HUES64 (cell line): ENCODE results near the gene CENPO.
"Not testable (repeated sequence)": the region's sequence is repeated elsewhere in the genome, so short reads cannot be mapped to it uniquely, and the experiment has no call there.

ENCODE experiments used
- H3K27ac ChIP-seq: 2 replicates; pipeline ENCODE4 v1.7.0; 2013; ENCODE audit warnings: low read depth, low read length, inconsistent platforms
- H3K27me3 ChIP-seq: 2 replicates; pipeline ENCODE4 v1.6.1; 2013; ENCODE audit warnings: mild to moderate bottlenecking, low read length; ENCODE audit not compliant: insufficient read depth
- H3K36me3 ChIP-seq: 2 replicates; pipeline ENCODE4 v1.6.1; 2013; ENCODE audit warnings: mild to moderate bottlenecking, low read length; ENCODE audit not compliant: insufficient read depth
- H3K4me1 ChIP-seq: 2 replicates; pipeline ENCODE4 v1.6.1; 2013; ENCODE audit warnings: mild to moderate bottlenecking, low read length, moderate library complexity; ENCODE audit not compliant: insufficient read depth
- H3K4me3 ChIP-seq: 2 replicates; pipeline ENCODE4 v1.5.1; 2013; ENCODE audit warnings: mild to moderate bottlenecking, low read length, moderate library complexity
- H3K9ac ChIP-seq: 2 replicates; pipeline ENCODE4 v1.6.1; 2013; ENCODE audit warnings: mild to moderate bottlenecking, low read depth, low read length
- H3K9me3 ChIP-seq: 2 replicates; pipeline ENCODE4 v1.6.1; 2013; ENCODE audit warnings: low read depth, low read length; ENCODE audit not compliant: insufficient read depth
- WGBS: fragments of 150-250, 120-280 bp; methylation state at CpG from one replicate; pipeline ENCODE4 v1.1.7; 2013; ENCODE audit warnings: missing lambda C conversion rate; 5-methylcytosine and 5-hydroxymethylcytosine counted together

CENPO gene

GRCh38 chr2:24832521-24832920 lies 39.3 kb downstream of the CENPO start:
- peaks cover 14% of the 10 kb centered on the region for H3K4me1 ChIP-seq
- H3K9me3 ChIP-seq = no peaks in the 10 kb centered on the region
- 69% methylated on average over 9 of the region's 9 CpGs for WGBS
- H3K36me3 ChIP-seq = peaks cover 30% of the 10 kb centered on the region
- no peak overlapping the region for H3K4me3 ChIP-seq
- H3K27me3 ChIP-seq = no peaks in the 10 kb centered on the region
- H3K27ac ChIP-seq = 0 out of 2 replicates have a peak overlapping the region, but pooled peaks have one; percentile 13
- no peak overlapping the region; the same call in 1 of the 2 replicates for H3K9ac ChIP-seq

DNA sequence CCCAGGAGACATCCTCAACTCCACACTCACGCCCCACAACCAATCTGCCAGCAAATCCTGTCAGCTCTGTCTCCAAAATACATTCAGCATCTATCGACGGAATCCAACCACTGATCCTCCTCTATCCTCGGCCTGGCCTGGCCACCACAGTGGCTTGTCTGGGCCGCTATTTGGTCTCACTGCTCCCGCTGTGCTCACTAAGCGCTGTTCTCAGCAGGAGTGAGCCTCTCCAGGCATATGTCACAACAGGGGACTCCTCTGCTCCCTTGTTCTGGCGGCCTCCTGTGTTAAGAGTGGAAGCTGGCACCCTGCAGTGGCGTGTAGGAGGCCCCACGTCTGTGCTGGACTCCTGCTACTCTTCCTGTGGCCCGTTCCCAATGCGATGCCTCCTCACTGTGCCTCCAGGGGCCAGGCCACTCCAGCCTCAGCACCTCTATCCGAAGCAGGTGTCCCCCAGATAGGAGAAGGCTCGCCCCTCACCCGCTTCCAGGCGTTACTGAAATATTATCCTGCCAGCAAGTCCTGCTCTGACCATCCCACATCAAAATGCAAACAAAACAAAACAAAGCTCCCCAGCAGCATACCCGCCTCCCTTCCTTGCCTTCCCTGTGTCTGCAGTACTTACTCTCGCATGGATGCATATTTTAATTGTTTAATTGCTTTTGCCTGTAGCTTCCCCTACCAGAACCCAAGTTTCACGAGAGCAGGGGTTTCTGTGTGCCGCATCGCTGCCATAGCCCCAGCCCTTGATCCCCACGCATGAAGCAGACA lies 39.9 kb downstream of the CENPO start:
- H3K4me1 ChIP-seq = peaks cover 14% of the 10 kb centered on the region
- H3K27me3 ChIP-seq = no peaks in the 10 kb centered on the region
- no peak overlapping the region for H3K4me3 ChIP-seq
- H3K27ac ChIP-seq = 0 out of 2 replicates have a peak overlapping the region, but pooled peaks have one; percentile 13
- 51% methylated on average over 22 of the region's 22 CpGs for WGBS
- no peaks in the 10 kb centered on the region for H3K9me3 ChIP-seq
- H3K9ac ChIP-seq = no peak overlapping the region
- H3K36me3 ChIP-seq = peaks cover 32% of the 10 kb centered on the region

DNA sequence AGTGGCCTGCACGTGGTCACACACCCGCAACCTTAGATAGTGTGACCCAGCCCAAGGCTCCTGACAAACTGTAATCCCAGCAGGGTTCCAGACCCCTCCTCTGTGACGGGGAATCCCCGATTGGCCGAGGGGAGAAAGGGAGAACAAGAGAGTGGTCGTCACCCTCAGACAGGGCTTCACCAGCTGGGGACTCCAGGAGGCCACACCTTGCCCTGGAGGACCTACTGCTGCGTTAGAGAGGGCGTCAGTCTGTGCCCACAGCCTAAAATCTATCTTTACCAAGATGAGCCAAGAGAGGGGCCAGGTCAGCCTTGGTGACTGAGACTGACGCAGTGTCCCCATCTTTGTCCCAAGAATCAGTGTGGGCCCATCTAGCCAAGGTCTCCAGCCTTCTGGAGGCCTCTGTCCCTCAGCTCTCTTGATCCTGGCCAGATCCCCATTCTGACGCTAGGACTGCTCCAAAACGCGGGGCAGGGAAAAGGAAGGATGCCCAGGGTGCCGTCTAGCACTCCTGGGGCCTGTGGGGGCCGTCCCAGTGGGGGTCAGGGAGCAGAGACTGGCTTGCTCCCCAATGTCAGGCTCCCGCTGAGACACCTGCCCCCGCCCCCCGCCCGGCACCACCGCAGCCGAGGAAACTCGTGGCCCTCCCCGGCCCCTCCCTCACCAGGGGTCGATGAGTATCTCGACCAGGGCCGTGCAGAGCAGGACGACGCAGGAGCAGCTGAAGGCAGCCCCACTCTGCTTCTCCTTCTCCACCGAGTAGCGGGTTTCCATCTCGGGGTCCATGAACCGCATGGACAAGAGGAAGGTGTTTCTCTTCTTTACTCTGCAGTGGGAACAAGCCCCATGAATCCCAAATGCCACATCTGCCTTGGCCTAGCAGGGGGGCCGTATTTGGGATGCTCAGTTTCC lies 40.9 kb downstream of the CENPO start:
- Histone ChIP-seq H3K9me3 (no peaks in the 10 kb centered on the region), H3K4me1 (peaks cover 14% of the 10 kb centered on the region), H3K4me3 (no peak overlapping the region), H3K27me3 (no peaks in the 10 kb centered on the region), H3K36me3 (peaks cover 32% of the 10 kb centered on the region), H3K27ac (no peak overlapping the region), H3K9ac (no peak overlapping the region)
- WGBS = 92% methylated on average over 32 of the region's 32 CpGs

DNA sequence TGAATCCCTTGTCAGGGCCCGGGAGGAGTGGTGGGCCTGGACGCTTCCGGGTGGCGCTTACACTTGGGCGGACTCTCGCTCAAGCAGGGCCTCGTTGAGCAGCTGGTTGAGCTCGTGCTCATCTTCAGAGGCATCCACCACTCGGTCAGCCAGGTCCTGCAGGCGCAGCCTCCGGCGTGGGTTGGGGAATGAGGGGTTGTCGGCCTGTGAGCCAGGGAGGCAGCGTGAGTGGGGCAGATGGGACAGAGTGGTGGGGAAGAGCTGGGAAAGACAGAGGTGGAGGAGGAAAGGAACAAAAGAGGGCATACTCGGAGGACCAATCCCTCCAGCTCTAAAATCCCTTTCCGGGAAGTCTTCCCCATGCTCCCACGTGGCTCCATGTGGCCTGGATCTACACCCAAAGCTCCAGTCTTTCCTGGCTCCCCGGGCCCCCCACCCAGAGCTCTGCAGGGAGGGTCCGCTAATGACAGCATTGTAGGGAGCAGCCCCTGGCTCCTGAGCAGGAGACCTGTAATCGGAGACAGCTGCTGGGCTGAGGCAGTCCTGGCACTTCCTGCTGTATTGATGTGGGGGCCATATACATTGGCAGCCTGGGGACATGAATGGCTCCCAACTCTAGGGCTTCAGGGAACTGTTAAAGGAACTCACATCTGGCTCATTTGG lies 41.6 kb downstream of the CENPO start:
- WGBS = 94% methylated on average over 20 of the region's 20 CpGs
- peaks cover 32% of the 10 kb centered on the region for H3K36me3 ChIP-seq

DNA sequence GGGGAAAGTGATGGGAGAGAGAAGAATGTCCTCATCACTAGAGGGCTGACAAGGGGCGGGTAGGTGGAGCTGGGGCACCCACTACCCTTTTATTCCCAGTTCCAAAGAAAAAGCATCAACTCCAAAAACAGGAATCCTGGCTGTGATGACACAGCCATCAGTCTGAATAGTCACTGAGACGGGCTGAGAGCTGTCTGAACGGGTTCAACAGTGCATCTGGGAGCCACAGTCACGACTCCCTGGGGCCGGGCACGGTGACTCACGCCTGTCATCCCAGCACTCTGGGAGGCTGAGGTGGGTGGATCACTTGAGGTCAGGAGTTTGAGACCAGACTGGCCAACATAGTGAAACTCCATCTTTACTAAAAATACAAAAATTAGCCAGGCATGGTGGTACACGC lies 42.2 kb downstream of the CENPO start:
- H3K27me3 ChIP-seq = not testable (repeated sequence)

More for the DNA sequence above, 41.6 kb downstream of the CENPO start:
- H3K9me3 ChIP-seq = no peaks in the 10 kb centered on the region
- peaks cover 14% of the 10 kb centered on the region for H3K4me1 ChIP-seq
- no peaks in the 10 kb centered on the region for H3K27me3 ChIP-seq
- no peak overlapping the region for H3K27ac ChIP-seq
- H3K9ac ChIP-seq = no peak overlapping the region
- H3K4me3 ChIP-seq = no peak overlapping the region

GRCh38 chr2:24836206-24836605 lies 43.0 kb downstream of the CENPO start:
- no peaks in the 10 kb centered on the region for H3K9me3 ChIP-seq
- no peak overlapping the region for H3K27ac ChIP-seq
- H3K27me3 ChIP-seq = no peaks in the 10 kb centered on the region
- H3K36me3 ChIP-seq = peaks cover 25% of the 10 kb centered on the region
- H3K9ac ChIP-seq = no peak overlapping the region
- no peak overlapping the region for H3K4me3 ChIP-seq
- 94% methylated on average over 8 of the region's 8 CpGs for WGBS
- H3K4me1 ChIP-seq = peaks cover 14% of the 10 kb centered on the region

More for the DNA sequence above, 42.2 kb downstream of the CENPO start:
- not testable (repeated sequence) for H3K27ac ChIP-seq, H3K9me3 ChIP-seq, H3K4me3 ChIP-seq, H3K9ac ChIP-seq
- Histone ChIP-seq H3K4me1 (peaks cover 14% of the 10 kb centered on the region), H3K36me3 (peaks cover 32% of the 10 kb centered on the region)
- WGBS = 92% methylated on average over 8 of the region's 8 CpGs

GRCh38 chr2:24836706-24837105 lies 43.5 kb downstream of the CENPO start:
- Histone ChIP-seq H3K4me1 (peaks cover 14% of the 10 kb centered on the region), H3K9me3 (no peaks in the 10 kb centered on the region), H3K9ac (no peak overlapping the region), H3K36me3 (peaks cover 22% of the 10 kb centered on the region), H3K27ac (no peak overlapping the region), H3K4me3 (no peak overlapping the region), H3K27me3 (no peaks in the 10 kb centered on the region)
- 95% methylated on average over 9 of the region's 9 CpGs for WGBS

DNA sequence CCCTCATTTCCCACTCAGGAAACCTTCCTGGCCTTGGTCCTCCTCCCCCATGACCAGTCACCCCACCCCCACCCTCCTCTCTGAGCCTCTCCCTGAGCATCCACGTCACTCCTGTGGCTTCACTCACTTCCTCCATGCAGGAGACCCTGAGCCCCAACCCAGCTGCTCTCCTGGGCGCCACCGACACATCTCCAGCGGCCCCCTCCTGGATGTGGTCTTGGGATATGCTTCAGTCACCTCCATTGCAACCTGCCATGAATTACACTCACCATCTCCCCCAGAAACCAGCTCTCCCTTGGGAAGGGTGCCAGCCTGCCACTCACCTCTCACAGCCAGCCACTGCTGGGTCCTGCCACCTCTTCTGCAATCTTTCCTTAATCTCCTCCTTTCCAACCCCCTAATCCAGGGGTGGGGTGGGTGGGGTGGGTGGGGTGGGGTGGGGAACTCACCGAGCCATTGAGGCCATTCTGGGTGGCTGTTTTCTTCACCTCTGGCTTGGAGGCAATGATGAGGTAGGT lies 44.8 kb downstream of the CENPO start:
- Histone ChIP-seq H3K4me3 (no peak overlapping the region), H3K9me3 (no peaks in the 10 kb centered on the region), H3K27ac (no peak overlapping the region), H3K36me3 (peaks cover 22% of the 10 kb centered on the region), H3K4me1 (peaks cover 4% of the 10 kb centered on the region; the same call in 1 of the 2 replicates), H3K27me3 (no peaks in the 10 kb centered on the region), H3K9ac (no peak overlapping the region)
- WGBS = 99% methylated on average over 4 of the region's 5 CpGs

- H3K27ac ChIP-seq = no peak overlapping the region
- no peaks in the 10 kb centered on the region for H3K27me3 ChIP-seq
- H3K36me3 ChIP-seq = peaks cover 22% of the 10 kb centered on the region
- no peaks in the 10 kb centered on the region for H3K9me3 ChIP-seq
- H3K9ac ChIP-seq = no peak overlapping the region
- H3K4me1 ChIP-seq = no peaks in the 10 kb centered on the region
- H3K4me3 ChIP-seq = no peak overlapping the region
- 96% methylated on average over 18 of the region's 18 CpGs for WGBS
Measured at GRCh38 chr2:24838541-24838940, 45.3 kb downstream of the CENPO start.

DNA sequence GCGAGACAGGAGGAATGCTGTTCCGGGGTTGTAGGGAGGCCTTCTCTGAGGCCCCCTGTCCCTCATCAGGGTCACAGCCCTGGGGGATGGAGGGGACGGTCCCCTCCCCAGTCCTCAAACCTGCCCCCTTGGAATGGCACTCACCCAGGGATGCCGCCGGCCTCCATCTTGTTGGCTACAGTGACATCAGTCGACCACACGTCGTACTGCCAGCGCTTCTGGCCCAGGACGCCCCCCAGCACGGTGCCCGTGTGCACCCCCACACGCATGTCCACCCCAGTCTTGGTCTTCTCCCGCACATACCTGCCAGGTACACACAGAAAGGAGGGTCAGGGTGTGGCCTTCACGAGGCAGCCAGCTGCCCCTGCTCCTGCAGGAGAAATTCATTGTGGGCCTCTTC lies 46.5 kb downstream of the CENPO start:
- H3K9ac ChIP-seq = no peak overlapping the region
- H3K4me1 ChIP-seq = no peaks in the 10 kb centered on the region
- 94% methylated on average over 15 of the region's 15 CpGs for WGBS
- H3K4me3 ChIP-seq = no peak overlapping the region
- H3K36me3 ChIP-seq = peaks cover 17% of the 10 kb centered on the region
- H3K27me3 ChIP-seq = no peaks in the 10 kb centered on the region
- H3K9me3 ChIP-seq = no peaks in the 10 kb centered on the region
- no peak overlapping the region for H3K27ac ChIP-seq
